ENCODE data around the gene SUSD6. TPM values are rescaled to one million over a fixed set of nuclear protein-coding genes. Genes with fewer than 3 reads are reported as not detected.

SUSD6 gene
- total RNA-seq, 1 experiment from 2014 or later = 24.1 TPM

GRCh38 chr14:69682621-69683263 lies 71.3 kb downstream of the SUSD6 start:
- no TSS peak for BruUV-seq (replicated peaks)

GRCh38 chr14:69683971-69684370 lies 72.6 kb downstream of the SUSD6 start:
- H3K27ac ChIP-seq = no peak overlapping the region
- POLR2A ChIA-PET (ENCODE audit: unreplicated experiment) = no interaction called here
- no peaks in the 10 kb centered on the region; the same call in 1 of the 2 replicates for H3K9me3 ChIP-seq (ENCODE audit: insufficient read depth, low read depth)
- H4K20me1 ChIP-seq (ENCODE audit: insufficient read depth) = no peaks in the 10 kb centered on the region
- H3K9me2 ChIP-seq (ENCODE audit: insufficient read depth) = no peaks in the 10 kb centered on the region
- no peaks in the 10 kb centered on the region for H3K27me3 ChIP-seq (ENCODE audit: insufficient read depth, low read depth)
- H3F3A ChIP-seq (ENCODE audit: insufficient read depth, low read depth) = no peaks in the 10 kb centered on the region
- CTCF ChIA-PET = no interaction called here
- no peak overlapping the region for H3K4me3 ChIP-seq
- H3K4me1 ChIP-seq (replicated peaks; ENCODE audit: insufficient read depth) = no peaks in the 10 kb centered on the region
- no peaks in the 10 kb centered on the region for H3K79me2 ChIP-seq (ENCODE audit: low read depth)
- DNase-seq = no peak
- H3K4me2 ChIP-seq = no peak overlapping the region
- H2AFZ ChIP-seq = no peak overlapping the region
- no peak for TF ChIP-seq EZH2 (IDR thresholded peaks at IDR 0.05; ENCODE audit: low read depth)
- no peak for TF ChIP-seq CTCF (conservative IDR thresholded peaks at IDR 0.05)
- no TSS peak for BruUV-seq (replicated peaks)
- no peaks in the 10 kb centered on the region for H3K36me3 ChIP-seq (ENCODE audit: low read depth)
- intact Hi-C loops (cut with micrococcal nuclease; ENCODE audit: unreplicated experiment) = no loop called here

More at GRCh38 chr14:69682621-69683263, 71.3 kb downstream of the SUSD6 start:
- no peak overlapping the region for H3K27ac ChIP-seq
- no peak overlapping the region for H3K4me2 ChIP-seq
- no peaks in the 10 kb centered on the region for H4K20me1 ChIP-seq (ENCODE audit: insufficient read depth)
- DNase-seq = no peak
- no peaks in the 10 kb centered on the region for H3F3A ChIP-seq (ENCODE audit: insufficient read depth, low read depth)
- ChIA-PET CTCF (no interaction called here), POLR2A (ENCODE audit: unreplicated experiment) (no interaction called here)
- no peaks in the 10 kb centered on the region for H3K36me3 ChIP-seq (ENCODE audit: low read depth)
- H2AFZ ChIP-seq = no peak overlapping the region
- no peaks in the 10 kb centered on the region for H3K27me3 ChIP-seq (ENCODE audit: insufficient read depth, low read depth)
- H3K4me3 ChIP-seq = no peak overlapping the region
- no peaks in the 10 kb centered on the region for H3K9me3 ChIP-seq (ENCODE audit: insufficient read depth, low read depth)
- H3K79me2 ChIP-seq (ENCODE audit: low read depth) = no peaks in the 10 kb centered on the region
- H3K4me1 ChIP-seq (replicated peaks; ENCODE audit: insufficient read depth) = no peaks in the 10 kb centered on the region
- no peaks in the 10 kb centered on the region for H3K9me2 ChIP-seq (ENCODE audit: insufficient read depth)
- TF ChIP-seq CTCF (conservative IDR thresholded peaks at IDR 0.05) = no peak
- no peak for TF ChIP-seq EZH2 (IDR thresholded peaks at IDR 0.05; ENCODE audit: low read depth)
- intact Hi-C loops (cut with micrococcal nuclease; ENCODE audit: unreplicated experiment) = no loop called here

- H3K27me3 ChIP-seq (ENCODE audit: insufficient read depth, low read depth) = no peaks in the 10 kb centered on the region
- DNase-seq = no peak
Observed at GRCh38 chr14:69684461-69685217, 73.2 kb downstream of the SUSD6 start.

More at GRCh38 chr14:69684461-69685217, 73.2 kb downstream of the SUSD6 start:
- CTCF ChIA-PET = no interaction called here
- Histone ChIP-seq H3K36me3 (ENCODE audit: low read depth) (no peaks in the 10 kb centered on the region), H3K4me2 (no peak overlapping the region), H3K27ac (no peak overlapping the region), H3K9me2 (ENCODE audit: insufficient read depth) (no peaks in the 10 kb centered on the region), H3K4me3 (no peak overlapping the region), H3K79me2 (ENCODE audit: low read depth) (no peaks in the 10 kb centered on the region), H3F3A (ENCODE audit: insufficient read depth, low read depth) (no peaks in the 10 kb centered on the region), H2AFZ (no peak overlapping the region), H3K9me3 (ENCODE audit: insufficient read depth, low read depth) (no peaks in the 10 kb centered on the region; the same call in 1 of the 2 replicates), H4K20me1 (ENCODE audit: insufficient read depth) (no peaks in the 10 kb centered on the region), H3K4me1 (replicated peaks; ENCODE audit: insufficient read depth) (no peaks in the 10 kb centered on the region)
- no TSS peak for BruUV-seq (replicated peaks)
- intact Hi-C loops (cut with micrococcal nuclease; ENCODE audit: unreplicated experiment) = no loop called here
- TF ChIP-seq EZH2 (IDR thresholded peaks at IDR 0.05; ENCODE audit: low read depth) = no peak
- no peak for TF ChIP-seq CTCF (conservative IDR thresholded peaks at IDR 0.05)
- POLR2A ChIA-PET (ENCODE audit: unreplicated experiment) = no interaction called here

All from PC-9 (cell line).